Stimulated activated CD4-positive, alpha-beta T cell treated with anti-CD3 and anti-CD28 coated beads, Interleukin-15, amount 100 ng/mL, for 48 hours (primary cell): Measurements from ENCODE around the gene OSBPL8.

Experiments
- DNase-seq, 2 donors: peaks; one replicate each; pipeline ENCODE4 v3.0.0-alpha.2; 2020; ENCODE audit warnings: low read depth in 2 of 2

OSBPL8 gene

DNA sequence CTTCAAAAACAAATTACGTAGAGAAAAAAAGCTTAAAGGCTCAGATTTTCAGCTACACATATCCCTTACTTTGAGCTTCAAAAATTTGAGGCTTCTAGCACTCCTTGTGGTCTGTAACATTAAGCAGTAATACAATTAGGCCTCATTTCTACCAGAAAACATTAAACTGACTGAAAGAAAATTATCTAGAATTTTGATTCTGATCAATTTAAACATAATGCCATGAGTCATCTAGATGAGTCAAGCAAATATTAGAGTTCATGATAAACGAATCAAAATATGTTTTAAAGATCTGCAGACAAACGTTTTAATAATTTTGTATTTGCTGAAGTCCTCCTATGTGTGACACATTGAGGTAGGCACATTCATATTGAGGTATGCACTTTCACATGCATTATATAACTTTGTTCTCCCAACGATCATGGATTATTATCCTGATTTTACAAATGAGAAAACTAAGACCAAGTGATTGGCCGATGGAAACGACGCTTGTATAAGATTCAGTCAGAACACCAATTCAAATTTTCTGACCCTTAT, 4.3 kb downstream of the OSBPL8 start:
- no peak for DNase-seq

DNA sequence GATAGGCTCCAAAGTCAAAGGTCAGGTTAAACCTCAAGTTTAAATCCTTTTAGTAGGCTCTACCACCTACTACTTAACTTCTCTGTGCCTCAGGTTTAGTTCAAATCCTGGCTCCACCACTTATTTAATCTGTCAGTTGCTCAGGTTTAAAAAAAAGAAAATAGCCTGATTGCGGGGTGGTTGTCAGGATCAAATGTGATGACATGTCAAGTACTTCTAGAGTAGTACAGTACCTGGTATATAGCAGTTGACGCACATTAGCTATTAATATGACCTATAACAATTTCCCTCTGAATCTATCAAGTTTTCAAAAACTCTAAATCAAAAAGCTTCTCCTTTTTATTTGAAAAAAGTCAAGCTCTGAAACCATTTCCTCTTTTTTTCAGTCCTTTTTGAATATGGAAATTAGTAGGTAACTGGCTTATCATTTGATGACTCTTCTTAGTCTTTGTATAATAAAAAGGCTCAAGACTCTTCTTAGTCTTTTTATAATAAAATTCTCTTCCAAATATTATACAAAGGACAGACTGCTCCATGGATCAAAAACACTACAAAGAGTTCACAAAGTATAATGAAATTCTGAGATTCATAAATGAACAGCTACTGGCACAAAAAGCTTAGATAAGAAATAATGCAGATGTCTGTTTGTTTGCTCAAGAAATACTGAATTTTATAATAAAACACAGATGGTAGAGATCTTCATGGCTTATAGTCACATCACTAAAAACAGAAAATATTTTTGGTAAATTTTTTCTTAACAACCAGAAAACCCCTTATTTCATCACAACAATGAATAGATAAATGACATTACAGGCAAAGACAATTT, 5.0 kb downstream of the OSBPL8 start:
- no peak for DNase-seq

- no peak for DNase-seq
Observed at GRCh38 chr12:76552343-76552938, 7.1 kb downstream of the OSBPL8 start.

DNA sequence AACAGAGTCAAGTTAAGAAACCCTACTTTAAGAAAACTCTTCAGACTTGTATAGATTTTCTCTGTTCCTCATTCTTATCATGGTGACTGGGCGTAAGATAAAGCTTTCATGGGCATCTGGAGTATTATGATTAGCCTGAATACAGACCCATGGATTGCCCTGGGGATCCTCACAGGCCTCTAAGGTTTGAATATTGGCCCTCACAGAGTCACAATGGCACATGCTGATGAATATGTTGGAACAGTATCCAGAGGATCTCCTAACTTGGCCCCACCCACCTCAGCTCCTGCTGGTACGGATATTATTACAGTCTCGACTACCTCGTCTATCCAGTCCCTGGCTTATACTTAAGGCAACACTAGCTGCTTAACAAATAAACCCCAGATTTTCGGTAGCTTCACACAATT, 8.1 kb downstream of the OSBPL8 start:
- DNase-seq = no peak

DNA sequence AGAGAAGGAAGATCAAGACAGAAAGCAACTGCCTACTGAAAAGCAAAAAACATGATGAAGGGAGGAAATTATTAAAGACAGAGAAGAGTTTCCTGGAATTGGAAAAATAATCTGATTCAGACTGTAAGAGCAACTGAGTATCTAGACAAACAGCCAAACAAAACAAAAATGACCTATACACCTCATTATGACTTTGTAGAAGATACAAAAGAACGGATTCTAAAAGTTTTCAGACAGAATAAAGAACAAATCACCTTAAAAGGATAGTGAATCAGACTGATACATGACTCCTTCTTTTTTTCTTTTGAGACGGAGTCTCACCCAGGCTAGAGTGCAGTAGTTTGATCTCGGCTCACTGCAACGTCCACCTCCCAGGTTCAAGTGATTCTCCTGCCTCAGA, 10.4 kb downstream of the OSBPL8 start:
- DNase-seq = no peak

GRCh38 chr12:76548222-76548837, 11.2 kb downstream of the OSBPL8 start:
- no peak for DNase-seq

- no peak for DNase-seq
Observed at GRCh38 chr12:76547526-76547925, 12.0 kb downstream of the OSBPL8 start.

DNA sequence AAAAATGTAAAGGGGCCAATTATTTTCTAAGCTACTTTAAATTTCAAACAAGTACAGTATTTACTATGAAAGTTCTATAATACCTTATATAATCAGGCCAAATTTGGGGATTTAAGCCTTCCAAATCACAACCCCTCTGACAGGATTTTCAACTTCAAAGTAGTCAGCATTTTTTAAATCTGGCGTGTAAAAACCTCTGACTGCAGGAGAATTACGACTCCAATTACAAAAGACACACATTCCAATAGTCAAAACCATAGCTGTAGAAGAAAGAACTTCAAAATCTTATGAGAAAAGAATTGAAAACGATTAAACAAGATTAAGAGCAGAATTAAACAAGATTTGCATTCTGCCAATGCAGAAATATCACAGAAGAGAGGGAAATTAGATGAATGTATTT, 12.7 kb downstream of the OSBPL8 start:
- DNase-seq = no peak

GRCh38 chr12:76545486-76545885, 14.1 kb downstream of the OSBPL8 start:
- no peak for DNase-seq

GRCh38 chr12:76544601-76545261, 14.8 kb downstream of the OSBPL8 start:
- DNase-seq = no peak

DNA sequence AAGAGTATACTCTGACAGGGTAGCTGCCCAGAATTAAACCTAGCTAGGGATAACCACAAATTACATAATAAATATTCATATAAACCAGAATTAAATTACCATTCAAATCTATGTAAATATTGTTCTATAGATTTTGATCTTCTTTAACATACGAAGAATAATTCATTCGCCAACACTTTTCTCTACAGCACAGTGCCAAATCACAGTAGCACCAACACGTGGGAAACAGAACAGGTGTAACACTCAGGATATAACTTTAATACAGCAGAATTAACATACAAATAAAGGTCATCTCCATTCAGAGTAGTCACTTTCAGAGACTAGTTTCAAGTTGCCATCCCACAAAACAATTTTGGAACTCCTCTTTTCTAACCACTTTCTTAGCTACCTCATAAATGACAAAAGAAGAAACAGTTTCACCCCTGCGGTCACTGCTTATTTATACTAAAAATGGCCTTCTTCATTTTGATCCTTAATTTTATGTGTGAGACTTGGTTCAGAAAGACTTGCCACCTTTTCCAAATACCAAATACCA, 15.7 kb downstream of the OSBPL8 start:
- no peak for DNase-seq

DNA sequence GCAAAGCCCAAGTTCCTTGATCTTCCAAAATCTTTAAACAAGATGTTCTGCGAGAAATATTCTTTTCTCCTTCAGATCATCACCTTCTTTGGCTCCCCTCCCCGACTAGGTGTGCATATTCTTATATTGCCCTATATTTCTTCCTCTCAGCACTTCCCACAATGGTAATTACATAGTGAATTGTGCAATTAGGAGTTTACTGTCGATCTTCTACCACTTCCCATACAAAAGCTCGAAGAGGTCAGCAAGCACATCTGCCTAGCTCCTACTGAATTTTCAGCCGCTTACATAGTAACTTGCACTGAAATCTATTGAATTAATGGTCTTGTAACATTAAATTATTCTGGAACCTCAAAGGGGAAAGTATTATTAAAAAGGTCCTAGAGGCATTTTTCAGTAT, 16.7 kb downstream of the OSBPL8 start:
- no peak for DNase-seq

GRCh38 chr12:76539727-76540126, 19.8 kb downstream of the OSBPL8 start:
- no peak for DNase-seq

GRCh38 chr12:76537923-76538322, 21.6 kb downstream of the OSBPL8 start:
- DNase-seq = no peak

DNA sequence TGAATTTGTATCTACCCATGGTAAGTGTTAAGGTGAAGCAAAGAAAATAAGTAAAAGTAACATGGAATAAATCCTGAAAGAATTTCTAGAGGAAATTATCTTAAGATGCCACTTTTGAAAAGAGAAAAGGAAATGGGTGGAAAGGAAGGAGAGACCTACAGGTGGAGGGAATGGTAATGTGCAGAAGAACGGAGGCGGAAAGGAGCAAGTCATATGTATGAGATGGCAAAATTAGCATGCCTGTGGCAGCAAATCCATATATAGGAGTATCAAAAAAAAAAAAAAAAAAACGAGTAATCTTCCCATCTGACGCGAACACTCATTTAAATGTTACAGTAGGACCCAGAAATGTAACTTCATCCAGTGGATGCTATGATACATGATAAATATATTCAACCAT, 23.0 kb downstream of the OSBPL8 start:
- no peak for DNase-seq

GRCh38 chr12:76535170-76535569, 24.4 kb downstream of the OSBPL8 start:
- DNase-seq = no peak

DNA sequence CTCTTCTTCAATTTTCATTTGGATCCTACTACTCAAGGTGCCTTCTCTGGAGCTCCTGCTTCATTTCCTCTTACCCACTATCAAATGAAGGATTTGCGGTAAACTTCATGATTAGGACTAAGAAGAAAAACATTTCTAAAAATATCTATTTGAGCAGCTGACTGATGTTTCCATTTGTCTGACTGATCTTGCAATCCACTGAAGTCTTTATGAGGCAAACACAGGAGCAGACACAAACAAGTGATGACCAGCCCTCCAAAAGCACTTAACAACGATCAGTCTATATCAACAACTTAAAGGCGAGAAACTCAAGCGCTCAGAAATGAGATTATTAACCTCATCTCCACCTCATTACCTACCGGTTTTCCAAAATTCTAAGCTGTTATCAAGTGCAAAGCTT, 26.2 kb downstream of the OSBPL8 start:
- DNase-seq = no peak

- no peak for DNase-seq
Observed at GRCh38 chr12:76532520-76532919, 27.1 kb downstream of the OSBPL8 start.

- no peak for DNase-seq
Observed at GRCh38 chr12:76531056-76531455, 28.5 kb downstream of the OSBPL8 start.

DNA sequence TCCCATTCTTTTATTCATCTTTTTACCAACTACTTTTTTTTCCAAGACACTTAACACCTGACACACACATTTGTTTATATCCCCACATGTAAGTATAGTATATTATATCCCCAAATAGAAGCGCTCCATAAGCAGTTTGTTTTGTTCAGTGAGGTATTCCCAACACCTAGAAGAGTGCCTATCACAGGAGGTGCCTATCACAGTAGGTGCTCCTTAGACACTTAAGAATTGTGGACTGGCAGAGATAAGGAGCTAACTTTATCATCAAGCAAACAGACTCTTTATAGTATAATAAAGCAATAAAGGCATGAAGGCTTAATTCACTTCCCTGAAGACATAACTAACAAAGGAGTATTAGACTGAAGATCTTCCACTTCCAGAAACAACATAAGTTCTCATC, 29.1 kb downstream of the OSBPL8 start:
- no peak for DNase-seq

DNA sequence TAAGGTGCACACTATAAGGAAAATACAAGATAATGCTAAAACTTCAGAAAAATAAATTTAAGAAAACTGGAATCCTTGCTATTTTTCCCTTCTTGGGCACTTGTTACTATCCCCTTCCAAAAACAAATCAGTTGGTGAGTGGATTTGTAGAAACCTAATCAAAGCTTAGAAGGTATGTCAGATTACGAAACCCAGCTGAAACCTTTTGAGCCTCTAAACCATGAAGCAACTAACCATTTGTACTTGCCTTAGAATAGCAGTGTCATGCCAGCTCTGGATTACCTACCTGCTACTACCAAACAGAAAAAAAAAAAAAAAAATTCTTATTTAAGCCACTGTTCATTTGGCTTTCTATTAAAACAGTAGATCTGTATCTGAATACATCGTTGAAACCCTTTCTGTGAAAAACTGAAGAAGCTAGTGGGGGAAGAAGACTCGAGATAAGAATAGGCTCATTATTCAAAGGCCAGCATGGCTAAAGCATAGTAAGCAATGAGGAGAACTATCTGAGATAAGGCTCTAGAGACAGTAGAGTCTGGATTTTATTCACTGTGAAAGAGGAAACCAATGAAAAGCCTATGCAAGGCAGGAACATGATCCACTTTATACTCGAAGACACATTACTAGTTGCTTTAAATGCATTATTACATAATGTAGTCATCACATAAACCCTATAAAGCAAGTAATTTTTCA, 30.2 kb downstream of the OSBPL8 start:
- no peak for DNase-seq
